GM19193 (cell line): Measurements from ENCODE around the gene FOXP2.

Experiments used
- POLR2A ChIP-seq: IDR thresholded peaks from 4 replicates; pipeline ENCODE4 v1.6.1; 2011; ENCODE audit not compliant: insufficient read depth, insufficient read length; ENCODE audit errors: extremely low read depth

Gene FOXP2

GRCh38 chr7:114418117-114418516, 3.5 kb downstream of the FOXP2 start:
- TF ChIP-seq POLR2A, result no peak

DNA sequence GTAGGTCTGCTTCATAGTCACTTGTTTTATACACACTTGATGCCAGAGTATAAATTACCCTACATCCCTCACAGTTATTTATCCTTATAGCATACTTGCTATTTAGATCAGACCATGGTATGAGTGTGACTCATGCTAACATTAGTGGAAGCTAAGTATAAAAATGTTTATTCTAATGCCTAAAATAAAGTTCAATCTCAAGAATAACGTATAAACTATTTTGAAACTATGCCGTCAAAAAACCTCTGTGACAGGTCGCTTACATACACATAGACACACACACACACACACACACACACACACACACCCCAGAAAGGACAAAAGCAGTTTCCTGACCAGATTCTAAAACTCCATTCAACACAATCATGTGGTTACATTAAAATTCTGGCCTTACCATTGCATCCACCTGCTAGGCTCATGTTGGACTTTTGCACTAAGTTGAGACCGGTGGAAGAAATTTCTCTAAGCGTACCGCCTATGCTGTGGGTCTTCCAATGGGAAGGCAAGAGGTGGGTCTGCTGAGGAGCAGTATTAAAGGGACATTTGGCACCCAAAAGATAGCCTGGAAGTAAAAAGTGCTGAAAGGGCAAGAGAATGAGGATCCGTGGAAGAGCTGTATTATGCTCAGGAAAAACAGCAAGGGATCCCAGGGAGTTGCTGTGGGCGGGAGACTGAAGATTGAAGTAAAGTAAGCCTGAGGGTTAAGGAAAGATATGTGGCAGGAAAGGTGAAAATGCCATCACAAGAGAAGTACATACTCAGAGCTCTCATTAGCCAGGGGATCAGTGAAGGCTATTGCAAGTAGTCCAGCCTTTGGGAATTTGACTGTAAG, 5.0 kb downstream of the FOXP2 start:
- no peak for TF ChIP-seq POLR2A

GRCh38 chr7:114422507-114423501, 8.2 kb downstream of the FOXP2 start:
- TF ChIP-seq POLR2A, result no peak

GRCh38 chr7:114426382-114426781, 11.8 kb downstream of the FOXP2 start:
- TF ChIP-seq POLR2A, result no peak

- TF ChIP-seq POLR2A, result no peak
Observed at GRCh38 chr7:114426824-114427223, 12.2 kb downstream of the FOXP2 start.

DNA sequence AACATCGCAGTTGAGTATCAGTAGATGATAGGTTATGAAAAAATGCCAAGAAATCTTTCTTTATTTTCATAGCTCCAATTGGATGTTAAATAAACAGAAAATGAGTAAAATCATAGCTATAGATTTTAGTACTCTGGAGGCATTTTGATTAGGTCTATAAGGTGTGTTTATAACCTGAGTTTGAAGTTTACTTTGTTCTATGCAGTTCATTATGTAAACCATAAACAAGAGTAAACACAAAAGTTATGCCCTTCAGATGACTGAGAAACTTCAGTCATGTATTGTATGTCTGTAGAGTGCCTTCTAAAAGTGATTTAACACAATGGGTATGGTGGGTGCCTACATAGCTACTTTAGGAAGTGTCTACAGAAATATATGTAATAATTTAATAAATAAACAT, 13.6 kb downstream of the FOXP2 start:
- no peak for TF ChIP-seq POLR2A

GRCh38 chr7:114431189-114431588, 16.6 kb downstream of the FOXP2 start:
- TF ChIP-seq POLR2A, result no peak

DNA sequence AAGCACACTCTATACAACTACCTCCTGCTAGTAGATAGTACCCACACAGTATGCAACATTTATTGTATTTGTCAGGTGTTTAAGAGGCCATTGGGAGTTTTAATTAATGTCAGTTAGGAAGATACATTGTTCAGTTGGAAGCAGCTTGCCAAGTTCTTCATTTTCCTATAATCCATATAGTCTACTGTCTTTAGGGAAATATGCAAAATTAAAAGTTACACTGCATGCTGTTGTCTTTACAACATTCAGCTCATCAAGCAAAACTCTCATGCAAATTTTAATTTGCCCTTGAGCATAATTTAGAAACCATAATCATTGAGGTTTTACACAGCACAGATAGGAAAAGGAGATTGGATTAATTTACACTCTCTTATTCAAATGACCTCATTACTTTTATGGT, 17.4 kb downstream of the FOXP2 start:
- no peak for TF ChIP-seq POLR2A

- TF ChIP-seq POLR2A, result no peak
Observed at GRCh38 chr7:114432703-114433102, 18.1 kb downstream of the FOXP2 start.

DNA sequence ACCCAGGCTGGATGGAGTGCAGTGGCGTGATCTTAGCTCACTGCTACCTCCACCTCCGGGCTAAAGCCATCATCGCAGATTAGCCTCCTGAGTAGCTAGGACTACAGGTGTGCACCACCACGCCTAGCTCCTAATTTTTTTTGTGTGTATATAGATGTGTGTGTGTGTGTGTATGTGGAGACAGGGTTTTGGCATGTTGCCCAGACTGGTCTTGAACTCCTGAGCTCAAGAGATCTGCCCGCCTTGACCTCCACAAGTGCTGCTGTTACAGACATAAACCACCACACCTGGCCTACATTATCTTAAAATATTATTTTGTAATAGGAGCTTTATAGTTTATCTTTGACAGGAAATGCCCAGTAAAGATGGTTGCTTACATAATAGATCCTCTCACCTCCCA, 25.0 kb downstream of the FOXP2 start:
- no peak for TF ChIP-seq POLR2A

DNA sequence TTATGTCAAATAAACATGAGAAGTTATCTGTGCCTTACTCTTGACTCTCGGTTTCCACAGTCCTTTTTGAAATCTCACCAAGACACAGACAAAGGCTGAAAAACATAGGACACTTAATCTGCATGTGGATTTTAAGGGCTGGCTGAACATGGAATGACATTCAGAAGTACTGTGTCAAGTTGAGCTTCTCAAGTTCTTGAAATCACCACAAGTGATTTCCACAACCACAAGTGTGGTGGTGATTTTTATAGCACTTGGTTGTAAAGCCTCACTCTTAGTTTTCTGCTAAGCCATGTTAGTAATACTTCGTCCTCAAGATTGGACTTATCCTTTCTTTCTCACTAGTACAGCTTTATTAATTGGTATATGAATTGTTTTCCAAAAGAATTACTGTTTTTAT, 29.6 kb downstream of the FOXP2 start:
- no peak for TF ChIP-seq POLR2A

DNA sequence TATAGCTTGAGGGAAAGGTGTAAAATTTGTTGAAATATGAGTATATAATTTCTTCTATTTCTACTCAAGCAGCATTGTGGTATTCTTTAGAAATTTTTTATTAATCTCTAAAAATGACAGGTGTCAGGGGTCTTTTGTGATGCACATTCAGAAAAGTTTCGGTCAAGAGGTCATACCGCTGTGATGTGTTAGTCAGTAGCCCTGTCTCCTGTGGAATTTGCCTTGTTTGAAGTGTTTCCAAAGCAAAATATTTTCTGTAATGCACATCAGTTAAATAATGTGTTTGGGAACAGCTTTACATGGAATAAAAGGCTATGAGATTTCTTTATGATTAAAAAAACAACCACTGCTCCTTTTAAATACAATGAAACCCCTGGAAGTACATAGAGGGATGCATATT, 35.8 kb downstream of the FOXP2 start:
- no peak for TF ChIP-seq POLR2A

DNA sequence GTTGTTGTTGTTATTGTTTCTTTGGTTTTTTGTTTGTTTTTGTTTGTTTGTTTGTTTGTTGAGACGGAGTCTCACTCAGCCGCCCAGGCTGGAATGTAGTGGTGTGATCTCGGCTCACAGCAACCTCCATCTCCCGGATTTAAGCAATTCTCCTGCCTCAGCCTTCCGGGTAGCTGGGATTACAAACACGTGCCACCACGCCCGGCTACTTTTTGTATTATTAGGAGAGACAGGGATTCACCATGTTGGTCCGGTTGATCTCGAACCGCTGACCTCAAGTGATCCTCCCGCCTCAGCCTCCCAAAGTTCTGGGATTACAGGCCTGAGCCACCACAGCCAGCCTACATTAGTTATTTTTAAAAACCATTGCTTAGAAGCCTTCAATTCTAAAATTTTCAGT, 45.0 kb downstream of the FOXP2 start:
- TF ChIP-seq POLR2A, result no peak

- TF ChIP-seq POLR2A, result no peak
Observed at GRCh38 chr7:114460021-114460420, 45.4 kb downstream of the FOXP2 start.

DNA sequence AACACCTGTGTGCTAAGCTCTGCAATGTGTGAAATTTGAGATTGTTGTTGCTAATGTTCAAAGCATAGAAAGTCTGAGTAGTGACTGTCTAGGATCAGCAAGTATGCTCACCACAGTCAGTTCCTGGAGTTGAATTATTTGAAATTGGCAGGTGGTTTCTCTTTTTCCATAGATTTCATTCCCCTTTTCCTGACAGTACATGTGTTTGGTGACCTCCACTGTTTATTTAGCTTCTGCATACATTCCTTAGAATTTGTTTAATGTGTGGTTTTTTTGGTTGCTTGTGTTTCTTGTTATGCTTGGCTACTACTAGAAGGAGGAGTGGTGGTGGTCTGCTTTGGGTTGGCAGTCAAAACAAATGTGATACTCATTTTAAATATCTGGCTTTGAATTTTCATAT, 52.3 kb downstream of the FOXP2 start:
- TF ChIP-seq POLR2A, result no peak

GRCh38 chr7:114468844-114469243, 54.2 kb downstream of the FOXP2 start:
- no peak for TF ChIP-seq POLR2A
